Left colon (tissue), 2 donors: ENCODE data around the gene NPY. TPM values are rescaled to one million over a fixed set of nuclear protein-coding genes. Genes with fewer than 3 reads are reported as not detected.

ENCODE experiments used
- ATAC-seq: fragments of 200-7000 bp; cut with Tn5 transposase; one replicate; pipeline ENCODE4 v1.9.1; 2020; ENCODE audit warnings: mild to moderate bottlenecking, moderate library complexity
- DNase-seq, 2 donors: peaks; one replicate each; pipeline ENCODE4 v3.0.0-alpha.2; 2020
- intact Hi-C, 2 donors: fragments of 100-400 bp; cut with DNase I in 1 of 2; cut with micrococcal nuclease in 1 of 2; formaldehyde crosslinking; loops; one replicate each; pipeline versions ENCODE4 v1.11.2 to v1.14.0; 2022; cut with DNase I, micrococcal nuclease
- total RNA-seq, 2 donors: library from RNA; stranded (reverse); fragmentation: NEBNext Ultra II Directional; extraction: Animal tissue kit (Norgen Biotek cat#: 25700); gene quantifications; one replicate each; pipeline ENCODE4 v1.2.1, GENCODE V29; 2021
- donor health status: DM: no; HTN: no; CAD: no.
- donor health status: DM: yes; HTN: yes; CAD: no.

NPY gene
- total RNA-seq, 2 donors from 2014 or later = 0.55 TPM; not detected in 1

GRCh38 chr7:24307326-24307725 lies 23.3 kb downstream of the NPY start:
- ATAC-seq = no peak
- no peak for DNase-seq
- intact Hi-C loops = no loop called here

- no peak for DNase-seq
- intact Hi-C loops = no loop called here
- no peak for ATAC-seq
These were observed 28.6 kb downstream of the NPY start for GRCh38 chr7:24312588-24312987.

- intact Hi-C loops = no loop called here
- DNase-seq (no peak), ATAC-seq (no peak)
These were observed 29.8 kb downstream of the NPY start for GRCh38 chr7:24313777-24314176.

- intact Hi-C loops = no loop called here
- ATAC-seq = no peak
These were observed 32.4 kb downstream of the NPY start for GRCh38 chr7:24316340-24316739.

GRCh38 chr7:24318326-24318725 lies 34.3 kb downstream of the NPY start:
- ATAC-seq (no peak), DNase-seq (no peak)
- intact Hi-C loops = no loop called here

More at GRCh38 chr7:24316340-24316739, 32.4 kb downstream of the NPY start:
- DNase-seq = no peak

- ATAC-seq = no peak
- intact Hi-C loops = no loop called here
- DNase-seq = no peak
These were observed 35.2 kb downstream of the NPY start for GRCh38 chr7:24319209-24319608.

GRCh38 chr7:24323961-24324480 lies 40.0 kb downstream of the NPY start:
- DNase-seq = no peak
- intact Hi-C loops = no loop called here
- ATAC-seq = no peak

GRCh38 chr7:24325708-24326107 lies 41.7 kb downstream of the NPY start:
- DNase-seq = no peak
- ATAC-seq = no peak
- intact Hi-C loops = no loop called here

- intact Hi-C loops = no loop called here
- ATAC-seq = no peak
These were observed 44.1 kb downstream of the NPY start for GRCh38 chr7:24328050-24328449.

GRCh38 chr7:24328894-24329293 lies 44.9 kb downstream of the NPY start:
- intact Hi-C loops = no loop called here
- DNase-seq = no peak
- ATAC-seq = no peak

More at GRCh38 chr7:24328050-24328449, 44.1 kb downstream of the NPY start:
- no peak for DNase-seq

- ATAC-seq (peak; percentile 65), DNase-seq (no peak)
- intact Hi-C loops = no loop called here
These were observed 50.0 kb downstream of the NPY start for GRCh38 chr7:24334012-24334411.

GRCh38 chr7:24334627-24335026 lies 50.6 kb downstream of the NPY start:
- ATAC-seq = no peak
- intact Hi-C loops = no loop called here

GRCh38 chr7:24336461-24336860 lies 52.5 kb downstream of the NPY start:
- intact Hi-C loops = no loop called here
- ATAC-seq = no peak
- no peak for DNase-seq

More at GRCh38 chr7:24334627-24335026, 50.6 kb downstream of the NPY start:
- no peak for DNase-seq

GRCh38 chr7:24337180-24337579 lies 53.2 kb downstream of the NPY start:
- intact Hi-C loops = no loop called here
- DNase-seq (no peak), ATAC-seq (no peak)

- intact Hi-C loops = no loop called here
- ATAC-seq = no peak
- DNase-seq = no peak
These were observed 55.6 kb downstream of the NPY start for GRCh38 chr7:24339575-24339974.

GRCh38 chr7:24340727-24341126 lies 56.7 kb downstream of the NPY start:
- DNase-seq (no peak), ATAC-seq (no peak)
- intact Hi-C loops = no loop called here
